ENCODE results near the gene MRPS18A.
A peak's percentile ranks its signal among the peaks of the same experiment; 100 is the strongest.

MRPS18A gene

GRCh38 chr6:43669922-43670622 is 17.5 kb downstream of the MRPS18A start:
- Histone ChIP-seq H3K36me3 (ENCODE audit: low read length) (no peaks in the 10 kb centered on the region; the same call in 1 of the 2 replicates), H3K79me2 (ENCODE audit: insufficient read depth, low read length) (no peaks in the 10 kb centered on the region), H3K4me3 (ENCODE audit: insufficient read depth, low read length, poor library complexity, severe bottlenecking) (no peak overlapping the region), H4K20me1 (ENCODE audit: low read depth, low read length) (no peaks in the 10 kb centered on the region), H3K9me2 (replicated peaks; ENCODE audit: insufficient read depth, low read length) (no peaks in the 10 kb centered on the region), H3K27me3 (ENCODE audit: low read length) (no peaks in the 10 kb centered on the region), H3K9ac (ENCODE audit: low read length) (no peak overlapping the region), H3K4me2 (ENCODE audit: low read depth, low read length, poor library complexity, severe bottlenecking) (no peak overlapping the region), H2AFZ (ENCODE audit: low read depth, low read length, severe bottlenecking) (no peak overlapping the region), H3K27ac (ENCODE audit: low read depth, low read length) (no peak overlapping the region), H3F3A (ENCODE audit: insufficient read depth) (no peaks in the 10 kb centered on the region), H3K9me3 (ENCODE audit: insufficient read depth, low read length) (no peaks in the 10 kb centered on the region)
- TF ChIP-seq EZH2phosphoT487 (conservative IDR thresholded peaks at IDR 0.05; ENCODE audit: low read length) (no peak), CTCF (IDR thresholded peaks at IDR 0.05; ENCODE audit: insufficient read depth, low read length, poor library complexity, severe bottlenecking) (no peak)

- TF ChIP-seq CTCF (IDR thresholded peaks at IDR 0.05; ENCODE audit: insufficient read depth, low read length, poor library complexity, severe bottlenecking) (no peak), EZH2phosphoT487 (conservative IDR thresholded peaks at IDR 0.05; ENCODE audit: low read length) (no peak)
- Histone ChIP-seq H3K4me2 (ENCODE audit: low read depth, low read length, poor library complexity, severe bottlenecking) (no peak overlapping the region), H3K9me3 (ENCODE audit: insufficient read depth, low read length) (no peaks in the 10 kb centered on the region), H3K4me3 (ENCODE audit: insufficient read depth, low read length, poor library complexity, severe bottlenecking) (no peak overlapping the region), H3F3A (ENCODE audit: insufficient read depth) (no peaks in the 10 kb centered on the region), H3K79me2 (ENCODE audit: insufficient read depth, low read length) (no peaks in the 10 kb centered on the region), H4K20me1 (ENCODE audit: low read depth, low read length) (no peaks in the 10 kb centered on the region), H3K9ac (ENCODE audit: low read length) (no peak overlapping the region), H3K36me3 (ENCODE audit: low read length) (no peaks in the 10 kb centered on the region), H3K27me3 (ENCODE audit: low read length) (no peaks in the 10 kb centered on the region), H2AFZ (ENCODE audit: low read depth, low read length, severe bottlenecking) (no peak overlapping the region), H3K27ac (ENCODE audit: low read depth, low read length) (no peak overlapping the region), H3K9me2 (replicated peaks; ENCODE audit: insufficient read depth, low read length) (no peaks in the 10 kb centered on the region)
These were observed 18.3 kb downstream of the MRPS18A start for GRCh38 chr6:43669050-43669921.

- no peaks in the 10 kb centered on the region for H3K27me3 ChIP-seq (ENCODE audit: low read length)
- H4K20me1 ChIP-seq (ENCODE audit: low read depth, low read length), result no peaks in the 10 kb centered on the region
- H3K9me3 ChIP-seq (ENCODE audit: insufficient read depth, low read length), result no peaks in the 10 kb centered on the region
- H3K79me2 ChIP-seq (ENCODE audit: insufficient read depth, low read length), result no peaks in the 10 kb centered on the region
- H3K36me3 ChIP-seq (ENCODE audit: low read length), result no peaks in the 10 kb centered on the region
- no peak overlapping the region for H3K27ac ChIP-seq (ENCODE audit: low read depth, low read length)
- H3K4me2 ChIP-seq (ENCODE audit: low read depth, low read length, poor library complexity, severe bottlenecking), result no peak overlapping the region
- no peak overlapping the region for H2AFZ ChIP-seq (ENCODE audit: low read depth, low read length, severe bottlenecking)
- H3K4me3 ChIP-seq (ENCODE audit: insufficient read depth, low read length, poor library complexity, severe bottlenecking), result no peak overlapping the region
- no peaks in the 10 kb centered on the region for H3F3A ChIP-seq (ENCODE audit: insufficient read depth)
- H3K9ac ChIP-seq (ENCODE audit: low read length), result peak overlapping the region; percentile 1; the same call in 1 of the 2 replicates
- no peaks in the 10 kb centered on the region for H3K9me2 ChIP-seq (replicated peaks; ENCODE audit: insufficient read depth, low read length)
- TF ChIP-seq CTCF (IDR thresholded peaks at IDR 0.05; ENCODE audit: insufficient read depth, low read length, poor library complexity, severe bottlenecking) (peak; percentile 97), EZH2phosphoT487 (conservative IDR thresholded peaks at IDR 0.05; ENCODE audit: low read length) (no peak)
These were observed 19.2 kb downstream of the MRPS18A start for GRCh38 chr6:43668151-43669028.
